ENCODE data around the gene STK36. TPM values are rescaled to one million over a fixed set of nuclear protein-coding genes. Genes with fewer than 3 reads are reported as not detected.
A peak's percentile ranks its signal among the peaks of the same experiment; 100 is the strongest.
"Not testable (repeated sequence)": the region's sequence is repeated elsewhere in the genome, so short reads cannot be mapped to it uniquely, and the experiment has no call there.

STK36 gene
- total RNA-seq, 1 donor from 2014 or later = 16.7 TPM

- DNase-seq (ENCODE audit: low spot score in 2 of 2) (no peak), FAIRE-seq (no peak)
These were observed 9.5 kb upstream of the STK36 start for GRCh38 chr2:218662377-218662776.

GRCh38 chr2:218662827-218663226 lies 9.1 kb upstream of the STK36 start:
- DNase-seq (ENCODE audit: low spot score in 2 of 2) = no peak
- no peak for FAIRE-seq

- no peak for FAIRE-seq
These were observed 8.0 kb upstream of the STK36 start for GRCh38 chr2:218663901-218664300.

GRCh38 chr2:218664653-218665052 lies 7.2 kb upstream of the STK36 start:
- no peak for DNase-seq (ENCODE audit: low spot score in 2 of 2)
- no peak for FAIRE-seq

More at GRCh38 chr2:218663901-218664300, 8.0 kb upstream of the STK36 start:
- no peak for DNase-seq (ENCODE audit: low spot score in 2 of 2)

- DNase-seq (ENCODE audit: low spot score in 2 of 2) = no peak
- no peak for FAIRE-seq
These were observed 711 bp upstream of the STK36 start for GRCh38 chr2:218671097-218671653.

GRCh38 chr2:218679119-218679518 lies 7.2 kb downstream of the STK36 start:
- FAIRE-seq (no peak), DNase-seq (ENCODE audit: low spot score in 2 of 2) (no peak)

GRCh38 chr2:218680061-218680460 lies 8.2 kb downstream of the STK36 start:
- FAIRE-seq (no peak), DNase-seq (ENCODE audit: low spot score in 2 of 2) (no peak)

GRCh38 chr2:218687400-218688060 lies 15.6 kb downstream of the STK36 start:
- FAIRE-seq = not testable (repeated sequence)
- peak in 1 of 2 donors; percentile 61 for DNase-seq (ENCODE audit: low spot score in 2 of 2)

GRCh38 chr2:218691234-218691633 lies 19.3 kb downstream of the STK36 start:
- DNase-seq (ENCODE audit: low spot score in 2 of 2) = no peak
- no peak for FAIRE-seq

- DNase-seq (ENCODE audit: low spot score in 2 of 2) (no peak), FAIRE-seq (no peak)
These were observed 22.7 kb downstream of the STK36 start for GRCh38 chr2:218694405-218695145.

- FAIRE-seq = no peak
These were observed 27.0 kb downstream of the STK36 start for GRCh38 chr2:218698885-218699284.

GRCh38 chr2:218701806-218702205 lies 29.9 kb downstream of the STK36 start:
- FAIRE-seq = no peak
- no peak for DNase-seq (ENCODE audit: low spot score in 2 of 2)

More at GRCh38 chr2:218698885-218699284, 27.0 kb downstream of the STK36 start:
- DNase-seq (ENCODE audit: low spot score in 2 of 2) = no peak

GRCh38 chr2:218703341-218703740 lies 31.5 kb downstream of the STK36 start:
- no peak for FAIRE-seq

GRCh38 chr2:218708086-218708485 lies 36.2 kb downstream of the STK36 start:
- DNase-seq (ENCODE audit: low spot score in 2 of 2) (no peak), FAIRE-seq (no peak)

More at GRCh38 chr2:218703341-218703740, 31.5 kb downstream of the STK36 start:
- DNase-seq (ENCODE audit: low spot score in 2 of 2) = no peak

GRCh38 chr2:218709908-218710307 lies 38.0 kb downstream of the STK36 start:
- no peak for FAIRE-seq
- no peak for DNase-seq (ENCODE audit: low spot score in 2 of 2)

- no peak for FAIRE-seq
- DNase-seq (ENCODE audit: low spot score in 2 of 2) = no peak
These were observed 38.4 kb downstream of the STK36 start for GRCh38 chr2:218710334-218710686.

- DNase-seq (ENCODE audit: low spot score in 2 of 2) (peak; percentile 94 to 98), FAIRE-seq (no peak)
These were observed 39.0 kb downstream of the STK36 start, which contains the start of gene TTLL4 for GRCh38 chr2:218710687-218711549. TSS of gene TTLL4 (plus strand) at chr2:218710835. CDS start at chr2:218737677, 26,842 bp downstream.

GRCh38 chr2:218711550-218711929 lies 39.7 kb downstream of the STK36 start:
- no peak for DNase-seq (ENCODE audit: low spot score in 2 of 2)
- no peak for FAIRE-seq

GRCh38 chr2:218713922-218714321 lies 42.0 kb downstream of the STK36 start:
- DNase-seq (ENCODE audit: low spot score in 2 of 2) (no peak), FAIRE-seq (no peak)

GRCh38 chr2:218716070-218716469 lies 44.2 kb downstream of the STK36 start:
- FAIRE-seq = no peak
- no peak for DNase-seq (ENCODE audit: low spot score in 2 of 2)

- DNase-seq (ENCODE audit: low spot score in 2 of 2) = no peak
- no peak for FAIRE-seq
These were observed 45.4 kb downstream of the STK36 start for GRCh38 chr2:218717262-218717661.

Measured in frontal cortex (tissue), 4 donors.